H1 (cell line): ENCODE measurements around the gene OSBPL6. TPM values are rescaled to one million over a fixed set of nuclear protein-coding genes. Genes with fewer than 3 reads are reported as not detected.
A peak's percentile ranks its signal among the peaks of the same experiment; 100 is the strongest.

Experiments used
- CTCF ChIA-PET: fragments of 300-600 bp; sonication (Branson Sonifier 250); formaldehyde crosslinking; loops from one replicate; lab custom pipeline; 2021; ENCODE audit not compliant: partially characterized antibody; lab: Charles Lee
- POLR2A ChIA-PET: fragments of 300-600 bp; sonication (Branson Sonifier 250); formaldehyde crosslinking; loops from one replicate; lab custom pipeline; 2021; ENCODE audit warnings: inconsistent platforms; ENCODE audit not compliant: partially characterized antibody; lab: Charles Lee
- DNase-seq, 2 experiments: peaks; one replicate each; pipeline versions ENCODE4 v3.0.0 to v3.0.0-alpha.2; 2010 to 2022; ENCODE audit warnings: low spot score in 2 of 2, low read depth in 1 of 2, mixed read lengths in 1 of 2
- FAIRE-seq: peaks from 2 replicates; lab custom pipeline; 2011; peaks lifted over from hg19 to GRCh38; lab: Jason Lieb, UNC
- H2AFZ ChIP-seq: 2 replicates; pipeline ENCODE4 v1.8.1; 2012; ENCODE audit warnings: low read length, inconsistent platforms
- H2AK5ac ChIP-seq: 2 replicates; pipeline ENCODE4 v1.6.1; 2013; ENCODE audit warnings: low read depth, low read length
- H2BK120ac ChIP-seq: replicated peaks from 2 replicates; pipeline ENCODE3; 2013; ENCODE audit warnings: low read depth, low read length, inconsistent platforms
- H2BK12ac ChIP-seq: 2 replicates; pipeline ENCODE4 v1.6.1; 2013; ENCODE audit warnings: low read depth, low read length
- H2BK15ac ChIP-seq: 2 replicates; pipeline ENCODE4 v1.6.1; 2013; ENCODE audit warnings: low read length
- H2BK20ac ChIP-seq: 2 replicates; pipeline ENCODE4 v1.6.1; 2013; ENCODE audit warnings: low read length
- H2BK5ac ChIP-seq: 2 replicates; pipeline ENCODE4 v1.6.1; 2013; ENCODE audit warnings: low read depth, low read length
- H3K14ac ChIP-seq: 2 replicates; pipeline ENCODE4 v1.6.1; 2013; ENCODE audit warnings: inconsistent platforms; ENCODE audit not compliant: insufficient read length
- H3K18ac ChIP-seq: 2 replicates; pipeline ENCODE4 v1.6.1; 2013; ENCODE audit warnings: low read length; ENCODE audit errors: extremely low read depth
- H3K23ac ChIP-seq: 2 replicates; pipeline ENCODE4 v1.6.1; 2013; ENCODE audit warnings: inconsistent platforms; ENCODE audit not compliant: insufficient read length
- H3K23me2 ChIP-seq: 2 replicates; pipeline ENCODE4 v1.6.1; 2013; ENCODE audit warnings: low read depth, low read length
- H3K27ac ChIP-seq: 2 replicates; pipeline ENCODE4 v1.6.1; 2011; ENCODE audit warnings: low read depth, low read length, inconsistent platforms
- H3K27me3 ChIP-seq, 4 experiments: replicated peaks in 1 of 4; 1 replicate in 1 of 4; 2 replicates in 3 of 4; pipeline versions ENCODE4 v1.6.1 to v1.8.1; 2011 to 2013; ENCODE audit warnings: low read length in 3 of 4, mild to moderate bottlenecking in 3 of 4, inconsistent platforms in 2 of 4, mixed read lengths in 2 of 4, moderate library complexity in 1 of 4; ENCODE audit not compliant: control insufficient read depth in 3 of 4, insufficient read depth in 3 of 4; ENCODE audit errors: extremely low read depth in 1 of 4
- H3K36me3 ChIP-seq, 4 experiments: 2 replicates each; pipeline versions ENCODE4 v1.6.1 to v1.8.1; 2011 to 2013; ENCODE audit warnings: mild to moderate bottlenecking in 4 of 4, low read length in 3 of 4, moderate library complexity in 2 of 4, control low read depth in 1 of 4, inconsistent platforms in 1 of 4; ENCODE audit not compliant: insufficient read depth in 4 of 4, control insufficient read depth in 2 of 4
- H3K4ac ChIP-seq: replicated peaks from 2 replicates; pipeline ENCODE3; 2013; ENCODE audit warnings: low read length, low read depth, mixed read lengths, inconsistent platforms; ENCODE audit not compliant: insufficient read length
- H3K4me1 ChIP-seq, 4 experiments: replicated peaks in 1 of 4; 1 replicate in 1 of 4; 2 replicates in 3 of 4; pipeline versions ENCODE4 v1.6.1 to v1.8.1; 2011 to 2013; ENCODE audit warnings: low read length in 3 of 4, inconsistent platforms in 2 of 4, mixed read lengths in 1 of 4; ENCODE audit not compliant: insufficient read depth in 4 of 4, control insufficient read depth in 3 of 4
- H3K4me2 ChIP-seq, 2 experiments: 2 replicates each; pipeline versions ENCODE4 v1.6.1 to v1.8.1; 2011 to 2013; ENCODE audit warnings: low read depth in 2 of 2, low read length in 2 of 2, control low read depth in 1 of 2, inconsistent platforms in 1 of 2, mild to moderate bottlenecking in 1 of 2; ENCODE audit not compliant: insufficient read depth in 1 of 2
- H3K4me3 ChIP-seq, 4 experiments: fragments of 200-600, 300-600 bp in 1 of 4; sonication (generic), shearing (Covaris generic), sonication (Bioruptor Twin) in 1 of 4; 2 replicates each; pipeline versions ENCODE4 v1.5.1 to v1.8.1; 2011 to 2016; ENCODE audit warnings: low read length in 4 of 4, low read depth in 3 of 4, control low read depth in 2 of 4, inconsistent platforms in 2 of 4, mild to moderate bottlenecking in 2 of 4, mixed read lengths in 1 of 4, moderate library complexity in 1 of 4; ENCODE audit not compliant: insufficient read depth in 2 of 4; ENCODE audit errors: extremely low read depth in 1 of 4
- H3K56ac ChIP-seq: replicated peaks from 2 replicates; pipeline ENCODE3; 2013; ENCODE audit warnings: low read depth, mild to moderate bottlenecking, mixed read lengths, low read length, inconsistent platforms; ENCODE audit not compliant: insufficient read length
- H3K79me1 ChIP-seq: 2 replicates; pipeline ENCODE4 v1.6.1; 2013; ENCODE audit warnings: low read depth, low read length, control low read depth
- H3K79me2 ChIP-seq, 2 experiments: 2 replicates each; pipeline versions ENCODE4 v1.6.1 to v1.8.1; 2012 to 2013; ENCODE audit warnings: low read length in 2 of 2, mild to moderate bottlenecking in 2 of 2, inconsistent platforms in 1 of 2; ENCODE audit not compliant: insufficient read depth in 2 of 2, control insufficient read depth in 1 of 2
- H3K9ac ChIP-seq, 4 experiments: replicated peaks in 1 of 4; 1 replicate in 1 of 4; 2 replicates in 3 of 4; pipeline versions ENCODE4 v1.6.1 to v1.8.1; 2011 to 2013; ENCODE audit warnings: low read depth in 3 of 4, low read length in 3 of 4, control low read depth in 2 of 4, mild to moderate bottlenecking in 2 of 4, moderate library complexity in 2 of 4, inconsistent platforms in 1 of 4; ENCODE audit errors: extremely low read depth in 1 of 4
- H3K9me3 ChIP-seq, 2 experiments: 2 replicates each; pipeline versions ENCODE4 v1.6.1 to v1.8.1; 2012 to 2013; ENCODE audit warnings: mild to moderate bottlenecking in 2 of 2, moderate library complexity in 2 of 2, control low read depth in 1 of 2, inconsistent platforms in 1 of 2, low read depth in 1 of 2, low read length in 1 of 2, mixed read lengths in 1 of 2; ENCODE audit not compliant: insufficient read depth in 2 of 2
- H4K20me1 ChIP-seq, 2 experiments: replicated peaks in 1 of 2; 2 replicates each; pipeline versions ENCODE3 to v1.8.1; 2011 to 2013; ENCODE audit warnings: inconsistent platforms in 2 of 2, low read length in 2 of 2, mild to moderate bottlenecking in 1 of 2; ENCODE audit not compliant: insufficient read depth in 2 of 2, control insufficient read depth in 1 of 2
- H4K5ac ChIP-seq: 2 replicates; pipeline ENCODE4 v1.6.1; 2013; ENCODE audit warnings: low read length, low read depth, mixed read lengths, inconsistent platforms; ENCODE audit not compliant: insufficient read length
- H4K8ac ChIP-seq: 2 replicates; pipeline ENCODE4 v1.8.0; 2013; ENCODE audit warnings: mild to moderate bottlenecking, moderate library complexity, low read length, inconsistent platforms; ENCODE audit not compliant: insufficient read depth; ENCODE audit errors: extremely low read depth
- H4K91ac ChIP-seq: replicated peaks from 2 replicates; pipeline ENCODE3; 2013; ENCODE audit warnings: low read length, mixed read lengths, inconsistent platforms; ENCODE audit not compliant: insufficient read length
- CBX8 ChIP-seq: fragments of 300-800, 300-1000 bp; sonication (generic); IDR thresholded peaks from 2 replicates; pipeline ENCODE4 v1.7.1; 2016; ENCODE audit warnings: low read depth, low read length, borderline replicate concordance
- CHD2 ChIP-seq: IDR thresholded peaks from 2 replicates; pipeline ENCODE4 v1.6.1; 2012; ENCODE audit warnings: low read length, improper control_type of control experiment
- CREB1 ChIP-seq: IDR thresholded peaks from 2 replicates; pipeline ENCODE4 v1.6.1; 2012; ENCODE audit warnings: inconsistent platforms
- GTF2F1 ChIP-seq: IDR thresholded peaks from 2 replicates; pipeline ENCODE4 v1.6.1; 2012; ENCODE audit warnings: low read depth, low read length, improper control_type of control experiment, borderline replicate concordance
- JUN ChIP-seq: IDR thresholded peaks from 2 replicates; pipeline ENCODE4 v1.6.1; 2011; ENCODE audit warnings: low read depth, mild to moderate bottlenecking, improper control_type of control experiment, low read length
- JUND ChIP-seq: IDR thresholded peaks from 2 replicates; pipeline ENCODE4 v1.6.1; 2011; ENCODE audit warnings: mild to moderate bottlenecking, improper control_type of control experiment, low read length
- NANOG ChIP-seq: IDR thresholded peaks from 2 replicates; pipeline ENCODE4 v1.6.1; 2011; ENCODE audit warnings: low read length, low read depth, mild to moderate bottlenecking, inconsistent platforms; ENCODE audit not compliant: insufficient read depth, poor library complexity, severe bottlenecking
- POLR2AphosphoS5 ChIP-seq: IDR thresholded peaks from 2 replicates; pipeline ENCODE4 v1.6.1; 2011; ENCODE audit warnings: low read depth, low read length
- SIN3A ChIP-seq, 2 experiments: IDR thresholded peaks in 1 of 2; conservative IDR thresholded peaks in 1 of 2; 2 replicates each; pipeline ENCODE4 v1.6.1; 2011 to 2012; ENCODE audit warnings: low read length in 2 of 2, improper control_type of control experiment in 1 of 2, low read depth in 1 of 2, mild to moderate bottlenecking in 1 of 2
- TEAD4 ChIP-seq: IDR thresholded peaks from 2 replicates; pipeline ENCODE4 v1.6.1; 2012; ENCODE audit warnings: low read depth, low read length, inconsistent platforms, mixed read lengths
- YY1 ChIP-seq: IDR thresholded peaks from 2 replicates; pipeline ENCODE4 v1.6.1; 2011; ENCODE audit warnings: low read depth, mild to moderate bottlenecking, low read length
- ZNF274 ChIP-seq: IDR thresholded peaks from 2 replicates; pipeline ENCODE4 v1.7.0; 2012; ENCODE audit warnings: low read length, borderline replicate concordance; ENCODE audit errors: extremely low read depth
- WGBS, 2 experiments: shearing (Covaris generic) in 1 of 2; methylation state at CpG; one replicate each; pipeline versions ENCODE4 v1.1.6 to v1.1.7; 2013 to 2015; ENCODE audit warnings: low lambda C conversion rate in 2 of 2, mixed read lengths in 2 of 2, inconsistent platforms in 1 of 2, low coverage in 1 of 2, missing lambda C conversion rate in 1 of 2; ENCODE audit not compliant: insufficient replicate concordance in 2 of 2, insufficient coverage in 1 of 2, insufficient read length in 1 of 2; ENCODE audit errors: extremely low coverage in 1 of 2, missing lambda C conversion rate in 1 of 2; 5-methylcytosine and 5-hydroxymethylcytosine counted together
- polyA plus RNA-seq, 7 experiments: library from polyadenylated mRNA; depleted of rRNA in 3 of 7; stranded (reverse) in 5 of 7; unstranded in 2 of 7; fragments of >200 nt in 5 of 7; fragments of 200-250 nt in 2 of 7; gene quantifications; 1 replicate in 5 of 7; 2 replicates in 1 of 7; 4 replicates in 1 of 7; pipeline versions ENCODE4 v1.2.1 to v1.2.3, GENCODE V29; 2011 to 2013; ENCODE audit warnings: missing spikeins in 2 of 7, mixed read lengths in 2 of 7
- total RNA-seq: library from RNA; stranded (reverse); fragmentation: NEBNext Ultra II Directional; extraction: Animal tissue kit (Norgen Biotek cat#: 25700); gene quantifications from 2 replicates; pipeline ENCODE4 v1.2.1, GENCODE V29; 2021

The OSBPL6 gene
- total and polyA plus RNA-seq, 2 of the 8 experiments (the other 6 are each of a cell fraction or from before 2014, with no cell fraction given) = 1.7 to 5.6 TPM

GRCh38 chr2:178413472-178414265, 219.4 kb downstream of the OSBPL6 start:
- H3K14ac ChIP-seq = no peak overlapping the region
- no peak overlapping the region for H3K56ac ChIP-seq
- H3K18ac ChIP-seq = peak overlapping the region; percentile 73; the same call in 1 of the 2 replicates
- no peaks in the 10 kb centered on the region for H3K27me3 ChIP-seq
- H2BK5ac ChIP-seq = peak overlapping the region; percentile 32; the same call in 1 of the 2 replicates
- FAIRE-seq = no peak
- peak overlapping the region in 3 of 4 experiments; percentile 70 to 82 (median 74); a peak in 6 of 7 replicates for H3K9ac ChIP-seq
- ChIA-PET CTCF (interaction anchor here (0.9 to 7.9 kb wide), 38 partner anchors 9 to 507 kb away, joined by 3 to 64 read pairs (median 4); partner anchors contain the start of gene RBM45), POLR2A (interaction anchor here (0.6 to 3.2 kb wide), 15 partner anchors 8 to 631 kb away, joined by 3 to 30 read pairs (median 3); partner anchors contain the start of genes PJVK, PRKRA and RBM45)
- no peak overlapping the region for H2BK15ac ChIP-seq
- peak overlapping the region; percentile 72 for H3K27ac ChIP-seq
- H3K4me1 ChIP-seq = peaks cover 0 to 2% (median 0%) of the 10 kb centered on the region in 4 experiments; a peak in 1 of 7 replicates
- H3K4me3 ChIP-seq = peak overlapping the region; percentile 42 to 75 (median 62)
- H3K4ac ChIP-seq = no peak overlapping the region
- H4K5ac ChIP-seq = peak overlapping the region; percentile 81
- no peaks in the 10 kb centered on the region for H3K79me1 ChIP-seq
- no peak overlapping the region for H2BK12ac ChIP-seq
- H3K79me2 ChIP-seq = no peaks in the 10 kb centered on the region
- H3K9me3 ChIP-seq = no peaks in the 10 kb centered on the region
- WGBS, 2 experiments = 3% methylated on average over 45 of the region's 45 CpGs; no CpG with 5 or more reads in 1 of the 2 experiments
- H3K23ac ChIP-seq = no peak overlapping the region
- DNase-seq = peak; percentile 59 to 87
- no peak overlapping the region for H2BK120ac ChIP-seq
- no peaks in the 10 kb centered on the region; the same call in 1 of the 2 replicates for H3K23me2 ChIP-seq
- H3K4me2 ChIP-seq = peak overlapping the region; percentile 35 to 76
- H2BK20ac ChIP-seq = no peak overlapping the region
- peak overlapping the region; percentile 62 for H4K91ac ChIP-seq
- H4K8ac ChIP-seq = peak overlapping the region; percentile 93; the same call in 1 of the 2 replicates
- no peak overlapping the region for H2AK5ac ChIP-seq
- no peaks in the 10 kb centered on the region for H3K36me3 ChIP-seq
- H2AFZ ChIP-seq = peak overlapping the region; percentile 45
- H4K20me1 ChIP-seq = no peaks in the 10 kb centered on the region
- TF ChIP-seq YY1 = 0 out of 2 replicates have a peak, but pooled peaks have one; percentile 6
- TF ChIP-seq ZNF274 = no peak
- TF ChIP-seq SIN3A (conservative IDR thresholded peaks at IDR 0.05 in 1 of 2, IDR thresholded peaks at IDR 0.05 in 1 of 2; ENCODE audit: low read depth in 1 of 2, low read length in 2 of 2) = no peak; a peak in 1 of 4 replicates
- peak; percentile 14; the same call in 1 of the 2 replicates for TF ChIP-seq CHD2
- TF ChIP-seq POLR2AphosphoS5 = peak; percentile 57
- TF ChIP-seq JUN = 0 out of 2 replicates have a peak, but pooled peaks have one; percentile 16
- TF ChIP-seq GTF2F1 = no peak
- peak; percentile 14; the same call in 1 of the 2 replicates for TF ChIP-seq JUND
- TF ChIP-seq TEAD4 = no peak
- no peak for TF ChIP-seq CBX8
- peak; percentile 86 for TF ChIP-seq CREB1
- TF ChIP-seq NANOG = no peak
